Stimulated activated CD4-positive, alpha-beta T cell treated with anti-CD3 and anti-CD28 coated beads, Interleukin-12 subunit alpha, Interleukin-12 subunit beta, amount 100 ng/mL, for 24 hours (primary cell): ENCODE results near the gene DNER.
"Not testable (repeated sequence)": the region's sequence is repeated elsewhere in the genome, so short reads cannot be mapped to it uniquely, and the experiment has no call there.

Source experiments
- DNase-seq, 2 experiments: peaks; one replicate each; pipeline ENCODE4 v3.0.0-alpha.2; 2020; ENCODE audit warnings: low read depth in 2 of 2

DNER gene

GRCh38 chr2:229715895-229716507, 1.6 kb upstream of the DNER start:
- no peak for DNase-seq

- DNase-seq, result no peak
Measured at GRCh38 chr2:229714736-229715541, 584 bp upstream of the DNER start.

- no peak for DNase-seq
Measured at GRCh38 chr2:229713371-229714079, 830 bp downstream of the DNER start.

- DNase-seq, result no peak
Measured at GRCh38 chr2:229712136-229712535, 2.2 kb downstream of the DNER start.

GRCh38 chr2:229708335-229708734, 6.0 kb downstream of the DNER start:
- DNase-seq, result no peak

- no peak for DNase-seq
Measured at GRCh38 chr2:229703909-229704630, 10.3 kb downstream of the DNER start.

- DNase-seq, result no peak
Measured at GRCh38 chr2:229701716-229702115, 12.6 kb downstream of the DNER start.

GRCh38 chr2:229701062-229701461, 13.3 kb downstream of the DNER start:
- DNase-seq, result no peak

GRCh38 chr2:229695961-229696360, 18.4 kb downstream of the DNER start:
- DNase-seq, result no peak

GRCh38 chr2:229693845-229694244, 20.5 kb downstream of the DNER start:
- DNase-seq, result not testable (repeated sequence)

- no peak for DNase-seq
Measured at GRCh38 chr2:229691631-229692030, 22.7 kb downstream of the DNER start.

GRCh38 chr2:229689307-229689839, 25.0 kb downstream of the DNER start:
- no peak for DNase-seq

- DNase-seq, result no peak
Measured at GRCh38 chr2:229688141-229688540, 26.2 kb downstream of the DNER start.

- no peak for DNase-seq
Measured at GRCh38 chr2:229686122-229686919, 28.0 kb downstream of the DNER start.

- no peak for DNase-seq
Measured at GRCh38 chr2:229684942-229685562, 29.3 kb downstream of the DNER start.

GRCh38 chr2:229679393-229680125, 34.8 kb downstream of the DNER start:
- DNase-seq, result no peak

GRCh38 chr2:229675569-229675968, 38.8 kb downstream of the DNER start:
- no peak for DNase-seq

- no peak for DNase-seq
Measured at GRCh38 chr2:229674830-229675530, 39.4 kb downstream of the DNER start.

- DNase-seq, result no peak
Measured at GRCh38 chr2:229673676-229674075, 40.7 kb downstream of the DNER start.
